Omental fat pad (tissue), 4 donors: ENCODE measurements around the gene WSB1. TPM values are rescaled to one million over a fixed set of nuclear protein-coding genes. Genes with fewer than 3 reads are reported as not detected.
"Not testable (repeated sequence)": the region's sequence is repeated elsewhere in the genome, so short reads cannot be mapped to it uniquely, and the experiment has no call there.

ENCODE experiments used
- ATAC-seq: fragments of 150-250 bp; one replicate; pipeline ENCODE4 v1.9.1; 2016; ENCODE audit warnings: mild to moderate bottlenecking, moderate library complexity; ENCODE audit not compliant: low FRiP score
- DNase-seq: peaks from one replicate; pipeline ENCODE4 v3.0.0-alpha.2; 2019; ENCODE audit warnings: low spot score
- CTCF ChIP-seq, 3 donors: fragments of 450-650 bp; IDR thresholded peaks; one replicate each; pipeline ENCODE4 v1.5.1; 2016 to 2017; ENCODE audit warnings: antibody characterized with exemption in 3 of 3, mild to moderate bottlenecking in 3 of 3, moderate library complexity in 2 of 3
- total RNA-seq, 4 donors: library from RNA; depleted of rRNA; stranded (reverse); fragments of >200 nt; gene quantifications; one replicate each; pipeline ENCODE4 v1.1.0, GENCODE V29; 2016

WSB1 gene
- total RNA-seq, 4 donors from 2014 or later: 136 to 217 (median 175) TPM

GRCh38 chr17:27327871-27328270 lies 34.0 kb downstream of the WSB1 start:
- ATAC-seq (no peak), DNase-seq (no peak)
- no peak for TF ChIP-seq CTCF (IDR thresholded peaks at IDR 0.05)

GRCh38 chr17:27328686-27329085 lies 34.8 kb downstream of the WSB1 start:
- not testable (repeated sequence) for ATAC-seq, DNase-seq

- no peak for DNase-seq
- ATAC-seq: no peak
- no peak for TF ChIP-seq CTCF (IDR thresholded peaks at IDR 0.05)
These were observed 35.4 kb downstream of the WSB1 start for GRCh38 chr17:27329146-27329805.

- ATAC-seq (no peak), DNase-seq (no peak)
- TF ChIP-seq CTCF (IDR thresholded peaks at IDR 0.05): no peak
These were observed 38.1 kb downstream of the WSB1 start for GRCh38 chr17:27332047-27332393.

GRCh38 chr17:27332485-27333409 lies 38.8 kb downstream of the WSB1 start:
- ATAC-seq (peak; percentile 98), DNase-seq (peak; percentile 85)
- TF ChIP-seq CTCF (IDR thresholded peaks at IDR 0.05): peak in 2 of 3 donors; percentile 39 to 93

GRCh38 chr17:27333410-27333980 lies 39.6 kb downstream of the WSB1 start:
- ATAC-seq (no peak), DNase-seq (no peak)
- TF ChIP-seq CTCF (IDR thresholded peaks at IDR 0.05): no peak

- TF ChIP-seq CTCF (IDR thresholded peaks at IDR 0.05): no peak
- no peak for DNase-seq
- no peak for ATAC-seq
These were observed 42.3 kb downstream of the WSB1 start for GRCh38 chr17:27336184-27336583.
